Sigmoid colon (tissue), 4 donors: ENCODE results near the gene TMEM11.

ENCODE experiments used
- POLR2AphosphoS5 ChIP-seq, 4 donors: sonication (generic); formaldehyde crosslinking; IDR thresholded peaks; one replicate each; pipeline ENCODE4 v1.6.1; 2017; ENCODE audit warnings: antibody characterized with exemption in 4 of 4
- TF ChIP-seq, protein P1 (sequence below), 4 experiments: fragments of 450-650 bp in 3 of 4; fragments of 200-600 bp in 1 of 4; IDR thresholded peaks; one replicate each; pipeline ENCODE4 v1.5.1; 2016 to 2019; ENCODE audit warnings: antibody characterized with exemption in 4 of 4, mild to moderate bottlenecking in 3 of 4, moderate library complexity in 2 of 4

DNA sequence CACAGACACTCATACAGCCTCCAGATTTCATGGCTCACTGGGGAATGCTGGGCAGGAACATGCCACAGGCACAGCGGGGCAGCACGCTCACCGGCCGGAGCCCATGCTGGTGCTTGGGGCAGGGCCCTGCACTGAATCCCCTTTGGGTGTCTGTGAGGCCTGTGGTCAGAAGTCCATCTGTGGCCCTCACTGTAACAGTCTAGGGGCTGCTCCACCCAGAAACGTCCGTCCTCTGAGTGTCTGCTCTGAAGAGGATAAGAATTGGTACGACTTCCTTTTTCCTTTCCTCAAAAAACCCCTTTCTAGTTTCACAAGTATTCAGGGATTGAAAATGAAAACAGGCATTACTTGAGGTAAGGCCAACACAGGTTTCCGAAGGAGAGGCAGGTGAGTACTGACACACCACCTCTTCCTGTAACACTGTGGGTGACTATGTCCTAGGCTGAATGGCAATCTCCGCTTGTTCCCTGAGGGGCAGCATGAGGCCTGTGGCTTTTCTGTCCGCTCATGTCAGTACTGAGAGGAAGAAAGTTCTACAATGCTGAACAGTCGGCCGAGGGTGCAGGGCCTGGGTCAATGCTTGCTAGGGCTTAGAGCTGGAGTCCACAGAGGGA, 42.5 kb downstream of the TMEM11 start:
- TF ChIP-seq, protein P1, sequence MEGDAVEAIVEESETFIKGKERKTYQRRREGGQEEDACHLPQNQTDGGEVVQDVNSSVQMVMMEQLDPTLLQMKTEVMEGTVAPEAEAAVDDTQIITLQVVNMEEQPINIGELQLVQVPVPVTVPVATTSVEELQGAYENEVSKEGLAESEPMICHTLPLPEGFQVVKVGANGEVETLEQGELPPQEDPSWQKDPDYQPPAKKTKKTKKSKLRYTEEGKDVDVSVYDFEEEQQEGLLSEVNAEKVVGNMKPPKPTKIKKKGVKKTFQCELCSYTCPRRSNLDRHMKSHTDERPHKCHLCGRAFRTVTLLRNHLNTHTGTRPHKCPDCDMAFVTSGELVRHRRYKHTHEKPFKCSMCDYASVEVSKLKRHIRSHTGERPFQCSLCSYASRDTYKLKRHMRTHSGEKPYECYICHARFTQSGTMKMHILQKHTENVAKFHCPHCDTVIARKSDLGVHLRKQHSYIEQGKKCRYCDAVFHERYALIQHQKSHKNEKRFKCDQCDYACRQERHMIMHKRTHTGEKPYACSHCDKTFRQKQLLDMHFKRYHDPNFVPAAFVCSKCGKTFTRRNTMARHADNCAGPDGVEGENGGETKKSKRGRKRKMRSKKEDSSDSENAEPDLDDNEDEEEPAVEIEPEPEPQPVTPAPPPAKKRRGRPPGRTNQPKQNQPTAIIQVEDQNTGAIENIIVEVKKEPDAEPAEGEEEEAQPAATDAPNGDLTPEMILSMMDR (IDR thresholded peaks at IDR 0.05), result no peak
- no peak for TF ChIP-seq POLR2AphosphoS5 (IDR thresholded peaks at IDR 0.05)
